Measurements from ENCODE around the gene KIF21A.

DNA sequence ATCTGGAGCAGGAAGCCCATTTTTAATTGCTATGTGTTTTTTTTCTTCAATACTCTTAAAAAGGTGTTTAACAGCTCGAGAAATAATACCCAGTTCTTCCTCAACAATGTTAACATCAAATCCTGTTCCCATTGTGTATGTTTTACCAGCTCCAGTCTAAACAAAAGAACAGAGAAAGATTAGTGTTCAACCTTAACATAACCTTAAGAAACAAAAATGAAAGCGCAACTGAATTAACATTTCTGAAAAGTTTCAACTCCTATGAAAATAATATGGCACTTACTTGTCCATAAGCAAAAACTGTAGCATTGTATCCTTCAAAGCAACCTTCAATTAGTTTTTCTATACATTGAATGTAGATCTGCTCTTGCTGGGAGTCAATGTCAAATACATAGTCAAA lies 73.2 kb downstream of the KIF21A start:
- no peak for TF ChIP-seq CTCF (conservative IDR thresholded peaks at IDR 0.05 in 1 of 2, IDR thresholded peaks at IDR 0.05 in 1 of 2; ENCODE audit: low read depth in 1 of 2, low read length in 2 of 2)
- TF ChIP-seq EZH2 (IDR thresholded peaks at IDR 0.05; ENCODE audit: low read length, missing control alignments) = no peak
